ENCODE measurements around the gene KSR1.
A peak's percentile ranks its signal among the peaks of the same experiment; 100 is the strongest.
"Not testable (repeated sequence)": the region's sequence is repeated elsewhere in the genome, so short reads cannot be mapped to it uniquely, and the experiment has no call there.

KSR1 gene

GRCh38 chr17:27426471-27426870, 29.8 kb upstream of the KSR1 start:
- not testable (repeated sequence) for DNase-seq (ENCODE audit: low read depth, low spot score)

GRCh38 chr17:27427166-27427862, 28.9 kb upstream of the KSR1 start:
- not testable (repeated sequence) for DNase-seq (ENCODE audit: low read depth, low spot score)

- no peak for DNase-seq (ENCODE audit: low read depth, low spot score)
Measured at GRCh38 chr17:27428781-27429505, 27.3 kb upstream of the KSR1 start.

- no peak for DNase-seq (ENCODE audit: low read depth, low spot score)
Measured at GRCh38 chr17:27429666-27430382, 26.4 kb upstream of the KSR1 start.

GRCh38 chr17:27430383-27430840, 25.8 kb upstream of the KSR1 start:
- DNase-seq (ENCODE audit: low read depth, low spot score): no peak

- peak; percentile 9 for DNase-seq (ENCODE audit: low read depth, low spot score)
Measured at GRCh38 chr17:27430882-27431491, 25.3 kb upstream of the KSR1 start.

GRCh38 chr17:27433521-27433920, 22.7 kb upstream of the KSR1 start:
- DNase-seq (ENCODE audit: low read depth, low spot score): no peak

- not testable (repeated sequence) for DNase-seq (ENCODE audit: low read depth, low spot score)
Measured at GRCh38 chr17:27435431-27436070, 20.7 kb upstream of the KSR1 start.

- DNase-seq (ENCODE audit: low read depth, low spot score): no peak
Measured at GRCh38 chr17:27438348-27438998, 17.8 kb upstream of the KSR1 start.

- DNase-seq (ENCODE audit: low read depth, low spot score): no peak
Measured at GRCh38 chr17:27439342-27439741, 16.9 kb upstream of the KSR1 start.

GRCh38 chr17:27442702-27443101, 13.5 kb upstream of the KSR1 start:
- no peak for DNase-seq (ENCODE audit: low read depth, low spot score)

- DNase-seq (ENCODE audit: low read depth, low spot score): no peak
Measured at GRCh38 chr17:27443491-27443890, 12.8 kb upstream of the KSR1 start.

- DNase-seq (ENCODE audit: low read depth, low spot score): no peak
Measured at GRCh38 chr17:27445971-27446370, 10.3 kb upstream of the KSR1 start.

- DNase-seq (ENCODE audit: low read depth, low spot score): no peak
Measured at GRCh38 chr17:27446569-27447301, 9.5 kb upstream of the KSR1 start.

- DNase-seq (ENCODE audit: low read depth, low spot score): not testable (repeated sequence)
Measured at GRCh38 chr17:27448534-27448933, 7.7 kb upstream of the KSR1 start.

GRCh38 chr17:27449541-27449940, 6.7 kb upstream of the KSR1 start:
- DNase-seq (ENCODE audit: low read depth, low spot score): no peak

- no peak for DNase-seq (ENCODE audit: low read depth, low spot score)
Measured at GRCh38 chr17:27449988-27450387, 6.3 kb upstream of the KSR1 start.

- no peak for DNase-seq (ENCODE audit: low read depth, low spot score)
Measured at GRCh38 chr17:27450416-27450815, 5.8 kb upstream of the KSR1 start.

GRCh38 chr17:27451906-27452305, 4.3 kb upstream of the KSR1 start:
- DNase-seq (ENCODE audit: low read depth, low spot score): no peak

GRCh38 chr17:27452828-27453227, 3.4 kb upstream of the KSR1 start:
- no peak for DNase-seq (ENCODE audit: low read depth, low spot score)

Data from iPS DF 19.7 (cell line).